Measurements from ENCODE around the gene SMAD6. TPM values are rescaled to one million over a fixed set of nuclear protein-coding genes. Genes with fewer than 3 reads are reported as not detected.

The SMAD6 gene
- total RNA-seq, 1 donor, result 27.2 TPM

DNA sequence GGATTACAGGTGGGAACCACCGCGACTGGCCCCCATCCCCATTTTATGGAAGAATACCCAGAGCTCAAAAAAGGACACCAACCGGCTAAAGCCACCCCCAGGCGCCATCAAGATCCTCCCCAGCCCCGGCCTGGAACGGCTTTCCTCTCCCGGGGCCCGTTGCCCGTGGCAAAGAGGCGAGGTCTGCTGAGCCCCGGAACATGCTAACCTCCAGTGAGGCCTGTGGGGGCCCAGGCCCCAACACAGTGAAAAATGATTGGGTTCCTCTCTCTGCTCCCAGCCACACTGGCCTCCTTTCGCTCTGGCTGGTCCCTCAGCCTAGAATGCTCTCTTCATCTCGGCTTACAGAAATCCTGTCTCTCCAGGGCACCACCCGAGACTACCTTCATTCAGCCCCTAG is 46.5 kb upstream of the SMAD6 start:
- H3K4me3 ChIP-seq (ENCODE audit: low read depth, low read length), result no peak overlapping the region
- no peak for DNase-seq (ENCODE audit: low read depth)
- TF ChIP-seq, protein P1, sequence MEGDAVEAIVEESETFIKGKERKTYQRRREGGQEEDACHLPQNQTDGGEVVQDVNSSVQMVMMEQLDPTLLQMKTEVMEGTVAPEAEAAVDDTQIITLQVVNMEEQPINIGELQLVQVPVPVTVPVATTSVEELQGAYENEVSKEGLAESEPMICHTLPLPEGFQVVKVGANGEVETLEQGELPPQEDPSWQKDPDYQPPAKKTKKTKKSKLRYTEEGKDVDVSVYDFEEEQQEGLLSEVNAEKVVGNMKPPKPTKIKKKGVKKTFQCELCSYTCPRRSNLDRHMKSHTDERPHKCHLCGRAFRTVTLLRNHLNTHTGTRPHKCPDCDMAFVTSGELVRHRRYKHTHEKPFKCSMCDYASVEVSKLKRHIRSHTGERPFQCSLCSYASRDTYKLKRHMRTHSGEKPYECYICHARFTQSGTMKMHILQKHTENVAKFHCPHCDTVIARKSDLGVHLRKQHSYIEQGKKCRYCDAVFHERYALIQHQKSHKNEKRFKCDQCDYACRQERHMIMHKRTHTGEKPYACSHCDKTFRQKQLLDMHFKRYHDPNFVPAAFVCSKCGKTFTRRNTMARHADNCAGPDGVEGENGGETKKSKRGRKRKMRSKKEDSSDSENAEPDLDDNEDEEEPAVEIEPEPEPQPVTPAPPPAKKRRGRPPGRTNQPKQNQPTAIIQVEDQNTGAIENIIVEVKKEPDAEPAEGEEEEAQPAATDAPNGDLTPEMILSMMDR (IDR thresholded peaks at IDR 0.05; ENCODE audit: insufficient read depth, low read length), result no peak

DNA sequence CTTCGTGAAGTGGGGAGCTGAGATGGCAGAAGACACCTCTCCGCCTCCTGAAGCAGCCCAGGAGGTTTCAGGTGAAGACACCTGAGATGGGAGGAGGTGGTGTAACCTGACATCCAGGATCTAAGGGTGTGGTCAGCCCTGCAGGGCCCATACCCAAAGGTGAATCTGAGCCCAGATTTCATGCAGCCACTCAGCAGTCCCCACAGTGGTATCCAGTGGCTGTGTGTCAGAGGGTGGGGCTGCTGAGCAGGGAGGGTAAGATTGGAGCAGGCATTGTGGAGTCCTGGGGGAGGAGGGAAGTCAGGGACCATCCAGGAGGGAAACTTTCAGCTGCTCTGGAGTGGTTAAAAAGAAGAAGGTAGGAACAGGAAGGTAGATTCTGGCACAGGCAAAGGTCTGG is 46.0 kb upstream of the SMAD6 start:
- DNase-seq (ENCODE audit: low read depth), result no peak
- TF ChIP-seq, protein P1 (IDR thresholded peaks at IDR 0.05; ENCODE audit: insufficient read depth, low read length), result no peak
- H3K4me3 ChIP-seq (ENCODE audit: low read depth, low read length), result no peak overlapping the region

DNA sequence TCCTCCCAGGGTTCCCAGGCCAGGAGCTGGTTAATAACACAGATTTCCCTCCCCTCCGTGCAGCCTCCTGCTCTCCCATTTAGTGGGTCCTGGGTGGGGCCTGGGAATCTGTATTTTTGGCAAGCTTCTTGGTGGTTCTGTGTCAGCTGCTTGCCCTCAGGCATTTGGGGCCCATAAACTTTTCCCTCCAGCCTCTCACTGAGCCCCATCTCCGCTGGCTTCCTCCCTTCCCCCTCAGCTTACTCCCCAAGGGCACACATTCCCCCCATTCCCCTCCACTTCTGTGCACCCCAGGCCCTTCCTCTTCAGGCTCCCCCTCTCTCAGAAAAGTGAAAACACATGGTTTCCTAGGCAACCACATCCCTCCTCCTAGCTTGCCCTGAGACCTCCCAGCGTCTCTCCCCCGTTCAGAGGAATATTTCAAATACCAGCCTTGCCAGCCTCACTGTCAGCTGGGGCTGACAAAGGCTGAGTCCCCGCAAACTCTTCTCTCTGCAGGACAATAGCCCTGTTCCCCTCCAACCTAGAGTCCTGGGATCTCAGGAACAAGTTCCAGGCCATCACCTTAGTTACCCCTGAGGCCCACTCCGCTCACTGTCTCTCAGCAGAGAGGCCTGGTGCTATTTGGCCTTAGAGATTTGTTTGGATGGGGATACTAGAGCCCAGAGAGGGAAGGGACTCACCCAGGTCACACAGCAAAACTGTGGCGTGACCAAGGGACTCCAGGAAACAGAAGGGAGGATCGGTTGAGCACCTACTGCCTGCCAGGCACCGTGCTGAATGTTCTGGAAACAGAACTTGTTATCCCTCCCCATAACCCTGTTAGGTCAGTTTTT is 44.6 kb upstream of the SMAD6 start:
- TF ChIP-seq, protein P1 (IDR thresholded peaks at IDR 0.05; ENCODE audit: insufficient read depth, low read length), result no peak
- no peak overlapping the region for H3K4me3 ChIP-seq (ENCODE audit: low read depth, low read length)
- DNase-seq (ENCODE audit: low read depth), result no peak

DNA sequence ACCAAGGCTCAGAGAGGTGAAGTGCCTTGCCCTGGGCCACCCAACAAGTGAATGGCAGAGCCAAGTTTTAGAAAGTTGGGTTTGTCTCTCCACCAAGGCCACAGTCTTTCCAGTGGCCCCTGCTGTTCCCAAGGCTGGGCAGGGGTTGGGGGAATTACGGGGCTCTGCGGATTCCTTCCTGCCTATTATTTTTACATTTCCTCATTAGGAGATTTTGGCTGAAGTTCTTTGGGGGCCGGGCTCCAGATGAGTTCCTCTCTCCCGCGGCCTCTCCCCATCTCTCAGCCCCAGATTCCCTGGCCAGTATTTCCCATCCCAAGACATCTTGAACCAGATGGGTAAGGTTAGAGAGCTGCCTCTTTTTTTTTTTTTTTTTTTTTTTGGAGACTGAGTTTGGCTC is 44.0 kb upstream of the SMAD6 start:
- TF ChIP-seq, protein P1 (IDR thresholded peaks at IDR 0.05; ENCODE audit: insufficient read depth, low read length), result no peak
- no peak for DNase-seq (ENCODE audit: low read depth)
- H3K4me3 ChIP-seq (ENCODE audit: low read depth, low read length), result no peak overlapping the region

DNA sequence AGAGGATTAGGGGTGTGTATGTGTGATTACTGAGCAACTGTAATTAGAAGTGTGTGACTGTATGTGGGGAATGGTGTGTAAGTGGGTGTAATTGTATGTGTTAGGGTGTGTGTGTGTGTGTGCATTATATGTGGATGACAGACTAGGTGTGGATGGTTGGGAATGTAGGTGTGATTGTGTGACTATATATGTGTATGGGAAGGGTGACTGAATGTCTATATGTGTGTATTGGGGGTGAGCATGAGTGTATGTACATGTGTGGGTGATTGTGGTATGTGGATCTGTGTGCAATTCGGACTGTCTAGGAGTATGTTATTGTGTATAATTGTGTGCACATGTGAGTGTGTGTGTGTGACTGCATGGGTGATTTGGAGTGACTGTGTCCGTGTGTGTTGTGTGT is 43.2 kb upstream of the SMAD6 start:
- no peak for DNase-seq (ENCODE audit: low read depth)
- no peak overlapping the region for H3K4me3 ChIP-seq (ENCODE audit: low read depth, low read length)
- TF ChIP-seq, protein P1 (IDR thresholded peaks at IDR 0.05; ENCODE audit: insufficient read depth, low read length), result no peak

DNA sequence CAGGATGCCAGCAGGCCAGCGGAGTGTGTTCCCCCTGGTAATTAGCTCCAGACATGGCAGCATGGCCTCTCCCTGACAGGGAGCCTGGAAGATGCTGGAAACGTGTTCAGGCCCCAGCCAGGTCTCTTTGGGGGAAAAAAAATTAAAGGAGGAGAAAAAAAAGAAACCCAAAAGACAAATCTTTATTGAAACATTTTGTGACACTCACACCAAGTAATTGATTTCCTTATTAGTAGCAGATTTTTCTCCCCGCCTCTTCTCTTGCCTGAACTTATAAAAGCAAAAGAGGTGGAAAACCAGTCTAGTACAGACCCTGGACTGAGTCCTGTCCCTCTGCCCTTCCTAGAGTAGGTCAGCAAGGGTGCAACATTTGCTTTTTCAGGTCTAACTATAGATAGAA is 42.7 kb upstream of the SMAD6 start:
- DNase-seq (ENCODE audit: low read depth), result no peak
- TF ChIP-seq, protein P1 (IDR thresholded peaks at IDR 0.05; ENCODE audit: insufficient read depth, low read length), result no peak
- H3K4me3 ChIP-seq (ENCODE audit: low read depth, low read length), result no peak overlapping the region
